Breast epithelium (tissue), 3 donors: ENCODE results near the gene CNTNAP5.

Experiments used
- CTCF ChIP-seq, 3 donors: fragments of 450-650 bp; IDR thresholded peaks; one replicate each; pipeline ENCODE4 v1.5.1; 2016 to 2017; ENCODE audit warnings: antibody characterized with exemption in 3 of 3, mild to moderate bottlenecking in 3 of 3, moderate library complexity in 3 of 3
- POLR2A ChIP-seq: fragments of 450-650 bp; IDR thresholded peaks from one replicate; pipeline ENCODE4 v1.6.1; 2016; ENCODE audit warnings: antibody characterized with exemption, mild to moderate bottlenecking, moderate library complexity
- POLR2AphosphoS5 ChIP-seq, 3 donors: sonication (generic); formaldehyde crosslinking; IDR thresholded peaks; one replicate each; pipeline ENCODE4 v1.6.1; 2017; ENCODE audit warnings: antibody characterized with exemption in 3 of 3

- no peak for TF ChIP-seq CTCF (IDR thresholded peaks at IDR 0.05)
- no peak for TF ChIP-seq POLR2A
- TF ChIP-seq POLR2AphosphoS5 (IDR thresholded peaks at IDR 0.05) = no peak
These were observed 683.6 kb downstream of the CNTNAP5 start for GRCh38 chr2:124708661-124709060.
